HCT116 (cell line): ENCODE data around the gene SLC6A7. TPM values are rescaled to one million over a fixed set of nuclear protein-coding genes. Genes with fewer than 3 reads are reported as not detected.

Experiments used
- ATAC-seq: fragments of 200-7000 bp; cut with Tn5 transposase; 2 replicates; pipeline ENCODE4 v1.9.1; 2020; ENCODE audit warnings: mild to moderate bottlenecking, moderate library complexity
- BruUV-seq: library from RNA; stranded (reverse); fragments of 400-500 nt; replicated peaks from 2 replicates; lab custom pipeline; 2021; lab: Mats Ljungman, UMichigan
- CTCF ChIA-PET: fragments of 300-600 bp; sonication (Branson Sonifier 250); formaldehyde crosslinking; loops from one replicate; lab custom pipeline; 2021; ENCODE audit warnings: antibody characterized with exemption; lab: Charles Lee
- POLR2A ChIA-PET: fragments of 300-600, 350-600 bp; sonication (Branson Sonifier 250); formaldehyde crosslinking; loops from one replicate; lab custom pipeline; 2021; ENCODE audit warnings: antibody characterized with exemption; lab: Charles Lee
- RAD21 ChIA-PET, 2 experiments: fragments of 300-600 bp; sonication (Branson Sonifier 250); formaldehyde crosslinking; loops; one replicate each; lab custom pipeline; 2023; ENCODE audit warnings: low total read pairs in 2 of 2; ENCODE audit not compliant: uncharacterized antibody in 2 of 2, unreplicated experiment in 2 of 2, low non-redundant PET in 1 of 2; lab: Charles Lee
- DNase-seq: peaks from one replicate; pipeline ENCODE4 v3.0.0-alpha.2; 2010; ENCODE audit warnings: low read depth, low spot score
- H2AFZ ChIP-seq: fragments of 200-600 bp; shearing (Covaris generic), sonication (generic); 2 replicates; pipeline ENCODE4 v1.6.1; 2017; ENCODE audit warnings: low read depth, mixed run types, mixed read lengths, antibody characterized with exemption, low read length; ENCODE audit not compliant: poor library complexity, severe bottlenecking
- H3K27ac ChIP-seq: 2 replicates; pipeline ENCODE4 v1.5.1; 2012; ENCODE audit warnings: low read depth, low read length
- H3K27me3 ChIP-seq: fragments of 200-600 bp; sonication (generic); 2 replicates; pipeline ENCODE4 v1.6.1; 2016; ENCODE audit warnings: mixed run types, low read length, mixed read lengths; ENCODE audit not compliant: insufficient read depth
- H3K36me3 ChIP-seq, 2 experiments: fragments of 200-500 bp in 1 of 2; fragments of 200-600 bp in 1 of 2; sonication (Bioruptor generic) in 1 of 2; sonication (generic) in 1 of 2; 2 replicates each; pipeline versions ENCODE4 v1.5.1 to v1.6.1; 2014 to 2016; ENCODE audit warnings: low read length in 2 of 2, inconsistent platforms in 1 of 2, mixed read lengths in 1 of 2, mixed run types in 1 of 2; ENCODE audit not compliant: insufficient read depth in 2 of 2, control insufficient read depth in 1 of 2
- H3K4me1 ChIP-seq, 2 experiments: fragments of 200-600 bp in 1 of 2; sonication (generic) in 1 of 2; 2 replicates each; pipeline versions ENCODE4 v1.5.1 to v1.6.1; 2012 to 2017; ENCODE audit warnings: low read length in 2 of 2, inconsistent platforms in 1 of 2, mild to moderate bottlenecking in 1 of 2, mixed read lengths in 1 of 2, mixed run types in 1 of 2, moderate library complexity in 1 of 2; ENCODE audit not compliant: insufficient read depth in 2 of 2, control insufficient read depth in 1 of 2
- H3K4me2 ChIP-seq: fragments of 200-600 bp; sonication (generic); 2 replicates; pipeline ENCODE4 v1.6.1; 2017; ENCODE audit warnings: mixed run types, low read length, mixed read lengths
- H3K4me3 ChIP-seq, 2 experiments: fragments of 200-600 bp in 1 of 2; sonication (generic) in 1 of 2; replicated peaks in 1 of 2; 2 replicates each; pipeline ENCODE4 v1.5.1; 2011 to 2016; ENCODE audit warnings: low read length in 2 of 2, control low read depth in 1 of 2, low read depth in 1 of 2, mild to moderate bottlenecking in 1 of 2, mixed read lengths in 1 of 2, mixed run types in 1 of 2
- H3K79me2 ChIP-seq: fragments of 200-600 bp; sonication (generic); 2 replicates; pipeline ENCODE4 v1.6.1; 2017; ENCODE audit warnings: mild to moderate bottlenecking, mixed run types, low read length, moderate library complexity, mixed read lengths; ENCODE audit not compliant: insufficient read depth
- H3K9ac ChIP-seq: fragments of 200-600 bp; sonication (generic); 2 replicates; pipeline ENCODE4 v1.6.1; 2016; ENCODE audit warnings: low read length, mixed read lengths
- H3K9me2 ChIP-seq: fragments of 200-600 bp; sonication (generic), shearing (Covaris generic); 2 replicates; pipeline ENCODE4 v1.6.1; 2017; ENCODE audit warnings: mixed run types, mild to moderate bottlenecking, moderate library complexity; ENCODE audit not compliant: insufficient read depth
- H3K9me3 ChIP-seq, 2 experiments: fragments of 200-500 bp in 1 of 2; fragments of 200-600 bp in 1 of 2; sonication (Bioruptor generic) in 1 of 2; sonication (generic) in 1 of 2; 2 replicates each; pipeline ENCODE4 v1.6.1; 2014 to 2017; ENCODE audit warnings: low read length in 2 of 2, mixed read lengths in 2 of 2, inconsistent platforms in 1 of 2, low read depth in 1 of 2, mild to moderate bottlenecking in 1 of 2, mixed run types in 1 of 2, moderate library complexity in 1 of 2; ENCODE audit not compliant: control insufficient read depth in 1 of 2, insufficient read depth in 1 of 2
- H4K20me1 ChIP-seq: fragments of 200-600 bp; sonication (generic), shearing (Covaris generic); 2 replicates; pipeline ENCODE4 v1.6.1; 2017; ENCODE audit warnings: mixed run types, mild to moderate bottlenecking, moderate library complexity; ENCODE audit not compliant: insufficient read depth
- ATF3 ChIP-seq: IDR thresholded peaks from 2 replicates; pipeline ENCODE4 v1.6.1; 2012
- CEBPB ChIP-seq: IDR thresholded peaks from 2 replicates; pipeline ENCODE4 v1.6.1; 2012; ENCODE audit warnings: low read depth
- CTCF ChIP-seq, 3 experiments: fragments of 200-600 bp in 1 of 3; sonication (generic) in 1 of 3; IDR thresholded peaks in 2 of 3; conservative IDR thresholded peaks in 1 of 3; 2 replicates each; pipeline ENCODE4 v1.5.1; 2012 to 2017; ENCODE audit warnings: low read depth in 2 of 3, low read length in 2 of 3, antibody characterized with exemption in 1 of 3, borderline replicate concordance in 1 of 3, control low read depth in 1 of 3, mild to moderate bottlenecking in 1 of 3, mixed read lengths in 1 of 3, mixed run types in 1 of 3, moderate library complexity in 1 of 3; ENCODE audit not compliant: insufficient read depth in 1 of 3
- EGR1 ChIP-seq: IDR thresholded peaks from 2 replicates; pipeline ENCODE4 v1.6.1; 2012; ENCODE audit warnings: low read depth
- ELF1 ChIP-seq: IDR thresholded peaks from 2 replicates; pipeline ENCODE4 v1.6.1; 2012; ENCODE audit warnings: low read depth, borderline replicate concordance
- EZH2 ChIP-seq: fragments of 200-600 bp; sonication (generic); IDR thresholded peaks from 2 replicates; pipeline ENCODE4 v1.6.1; 2017; ENCODE audit warnings: antibody characterized with exemption, mixed run types
- EZH2phosphoT487 ChIP-seq: fragments of 200-600 bp; IDR thresholded peaks from 2 replicates; pipeline ENCODE4 v1.6.1; 2018; ENCODE audit warnings: antibody characterized with exemption, borderline replicate concordance
- FOSL1 ChIP-seq: IDR thresholded peaks from 2 replicates; pipeline ENCODE4 v1.6.1; 2012; ENCODE audit warnings: low read depth
- JUND ChIP-seq: IDR thresholded peaks from 2 replicates; pipeline ENCODE4 v1.6.1; 2012
- MAX ChIP-seq: IDR thresholded peaks from 2 replicates; pipeline ENCODE4 v1.6.1; 2012
- POLR2A ChIP-seq: IDR thresholded peaks from 2 replicates; pipeline ENCODE4 v1.7.0; 2011; ENCODE audit warnings: borderline replicate concordance; ENCODE audit not compliant: insufficient read depth, insufficient read length; ENCODE audit errors: extremely low read depth
- POLR2AphosphoS5 ChIP-seq: IDR thresholded peaks from 2 replicates; pipeline ENCODE4 v1.6.1; 2011; ENCODE audit warnings: mild to moderate bottlenecking, low read depth, low read length, moderate library complexity
- RAD21 ChIP-seq: IDR thresholded peaks from 2 replicates; pipeline ENCODE4 v1.6.1; 2012; ENCODE audit warnings: low read depth, mild to moderate bottlenecking
- REST ChIP-seq: IDR thresholded peaks from 2 replicates; pipeline ENCODE4 v1.6.1; 2012; ENCODE audit warnings: low read depth
- SP1 ChIP-seq: IDR thresholded peaks from 2 replicates; pipeline ENCODE4 v1.6.1; 2012; ENCODE audit warnings: low read depth
- SRF ChIP-seq: IDR thresholded peaks from 2 replicates; pipeline ENCODE4 v1.6.1; 2012; ENCODE audit warnings: low read depth
- YY1 ChIP-seq: IDR thresholded peaks from 2 replicates; pipeline ENCODE4 v1.6.1; 2011; ENCODE audit warnings: low read length, low read depth, moderate library complexity, mild to moderate bottlenecking; ENCODE audit not compliant: insufficient replicate concordance; ENCODE audit errors: extremely low read depth
- ZBTB33 ChIP-seq: IDR thresholded peaks from 2 replicates; pipeline ENCODE4 v1.6.1; 2011; ENCODE audit warnings: mild to moderate bottlenecking, low read length, moderate library complexity; ENCODE audit not compliant: insufficient replicate concordance; ENCODE audit errors: extremely low read depth
- ZFX ChIP-seq: fragments of 450-650 bp; IDR thresholded peaks from 2 replicates; pipeline ENCODE4 v1.6.1; 2017
- ZNF274 ChIP-seq: fragments of 200-500 bp; sonication (Bioruptor generic); IDR thresholded peaks from 2 replicates; pipeline ENCODE4 v1.6.1; 2014; ENCODE audit warnings: mild to moderate bottlenecking, low read depth, low read length, inconsistent platforms
- intact Hi-C: fragments of 100-400 bp; cut with micrococcal nuclease; formaldehyde crosslinking; loops from 2 replicates; pipeline ENCODE4 v1.10.0; 2022
- total RNA-seq: library from RNA; stranded (reverse); gene quantifications from one replicate; pipeline ENCODE4 v1.2.1, GENCODE V29; 2021; ENCODE audit not compliant: unreplicated experiment

Gene SLC6A7
- total RNA-seq, 1 experiment from 2014 or later: not detected

- H3K4me2 ChIP-seq: no peak overlapping the region
- no peaks in the 10 kb centered on the region for H3K9me2 ChIP-seq
- no peaks in the 10 kb centered on the region for H4K20me1 ChIP-seq
- peaks cover 0 to 4% of the 10 kb centered on the region in 2 experiments; a peak in 2 of 4 replicates for H3K4me1 ChIP-seq
- DNase-seq (no peak), ATAC-seq (no peak)
- RAD21 ChIA-PET: no interaction called here
- no peaks in the 10 kb centered on the region for H3K9me3 ChIP-seq
- H3K27me3 ChIP-seq: no peaks in the 10 kb centered on the region
- BruUV-seq: no TSS peak
- no peaks in the 10 kb centered on the region for H3K36me3 ChIP-seq
- H3K79me2 ChIP-seq: no peaks in the 10 kb centered on the region
- H3K4me3 ChIP-seq: no peak overlapping the region
- TF ChIP-seq FOSL1 (no peak), EZH2phosphoT487 (no peak), JUND (no peak), EZH2 (no peak), POLR2A (no peak), POLR2AphosphoS5 (no peak), SP1 (no peak), EGR1 (no peak), CTCF (IDR thresholded peaks at IDR 0.05 in 2 of 3, conservative IDR thresholded peaks at IDR 0.05 in 1 of 3; ENCODE audit: borderline replicate concordance in 1 of 3, insufficient read depth in 1 of 3, low read depth in 2 of 3, low read length in 2 of 3) (no peak), ZBTB33 (no peak), REST (no peak), MAX (no peak), ZNF274 (no peak), ATF3 (no peak), ELF1 (no peak), RAD21 (no peak), CEBPB (no peak), ZFX (no peak), SRF (no peak), YY1 (no peak)
- no peak overlapping the region for H3K27ac ChIP-seq
- H3K9ac ChIP-seq: no peak overlapping the region
- intact Hi-C loops: no loop called here
- POLR2A ChIA-PET: no interaction called here
- H2AFZ ChIP-seq: no peak overlapping the region
- CTCF ChIA-PET: no interaction called here
Observed at GRCh38 chr5:150148117-150148927, 41.5 kb upstream of the SLC6A7 start.
